HG03196 (cell line): ENCODE measurements around the gene LCA5L.
"Not testable (repeated sequence)": the region's sequence is repeated elsewhere in the genome, so short reads cannot be mapped to it uniquely, and the experiment has no call there.

Source experiments
- ATAC-seq: cut with Tn5 transposase; IDR thresholded peaks from one replicate; pipeline ENCODE4 v1.9.1; 2021; ENCODE audit not compliant: unreplicated experiment

The LCA5L gene

DNA sequence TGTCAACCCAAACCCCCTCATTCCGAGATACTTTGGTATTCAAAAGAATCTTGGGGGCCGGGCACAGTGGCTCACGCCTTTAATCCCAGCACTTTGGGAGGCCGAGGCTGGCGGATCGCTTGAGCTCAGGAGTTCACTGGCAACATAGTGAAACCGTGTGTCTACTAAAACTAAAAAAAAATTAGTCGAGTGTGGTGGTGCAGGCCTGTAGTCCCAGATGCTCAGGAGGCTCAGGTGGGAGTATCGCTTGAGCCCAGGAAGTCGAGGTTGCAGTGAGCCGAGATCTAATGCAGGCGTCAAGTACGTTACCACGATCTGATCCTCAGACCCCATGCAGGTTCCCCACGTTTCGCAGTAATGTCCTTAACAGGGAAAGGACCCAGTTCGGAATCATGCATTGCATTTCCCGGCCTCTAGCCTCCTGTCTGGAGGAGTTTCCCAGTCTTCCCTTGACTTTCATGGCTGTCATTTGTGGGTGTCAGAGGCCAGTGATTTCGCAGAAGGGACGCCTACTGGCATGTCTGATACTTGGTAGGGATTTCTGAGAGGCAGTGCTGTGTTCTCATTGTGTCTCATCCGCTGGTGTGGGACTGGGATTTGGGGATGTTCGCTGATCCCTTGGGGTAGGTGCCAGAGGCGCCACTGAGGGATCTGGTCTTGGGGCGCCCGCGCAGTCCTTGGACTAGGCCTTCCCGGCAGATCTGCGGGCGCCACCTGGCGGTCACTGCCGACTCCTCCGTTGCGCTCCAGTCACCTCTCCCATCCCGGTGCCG is 57.4 kb downstream of the LCA5L start:
- ATAC-seq = peak; percentile 71

DNA sequence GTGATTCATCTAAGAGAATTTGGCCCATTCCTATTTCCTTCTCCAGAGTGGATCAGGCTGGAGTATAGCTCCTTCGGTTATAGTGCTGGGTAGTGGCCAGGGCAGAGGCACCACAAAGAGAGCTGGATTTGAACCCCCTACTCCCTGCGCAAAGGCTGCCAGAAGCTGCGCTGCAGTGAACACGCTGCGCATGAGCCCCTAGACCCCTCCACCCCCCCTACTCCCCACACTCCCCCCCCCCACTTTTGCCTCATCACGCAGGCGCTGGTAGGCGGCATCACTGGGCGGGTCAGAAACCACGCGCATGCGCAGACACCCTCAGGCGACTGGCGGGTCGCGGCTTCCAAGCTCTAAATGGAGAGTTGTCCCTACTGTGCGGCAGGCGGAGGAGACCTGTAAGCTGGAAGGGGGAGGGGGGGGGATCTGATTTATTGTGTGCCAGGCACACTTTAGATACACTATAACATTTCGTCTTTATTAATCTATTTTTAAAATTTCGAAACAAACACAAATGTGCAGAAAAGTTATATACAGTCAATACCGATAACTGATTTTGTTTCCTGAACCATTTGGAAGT is 58.0 kb downstream of the LCA5L start:
- no peak for ATAC-seq

DNA sequence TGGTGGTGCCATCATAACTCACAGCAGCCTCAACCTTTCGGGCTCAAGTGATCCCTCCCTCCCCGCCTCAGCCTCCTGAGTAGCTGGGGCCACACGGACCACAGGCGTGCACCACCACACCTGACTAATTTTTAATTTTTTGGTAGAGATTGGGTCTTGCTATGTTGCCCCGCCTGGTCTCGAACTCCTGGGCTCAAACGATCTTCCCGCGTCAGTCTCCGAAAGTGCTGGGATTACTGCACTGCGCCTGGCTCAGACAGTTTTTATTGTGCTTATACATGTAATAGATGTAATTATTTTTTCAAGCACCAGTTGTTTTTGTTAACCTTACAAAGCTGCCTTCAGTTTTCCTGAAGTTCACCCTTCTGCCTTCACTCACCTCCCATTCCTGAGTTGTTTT is 58.7 kb downstream of the LCA5L start:
- ATAC-seq = no peak

DNA sequence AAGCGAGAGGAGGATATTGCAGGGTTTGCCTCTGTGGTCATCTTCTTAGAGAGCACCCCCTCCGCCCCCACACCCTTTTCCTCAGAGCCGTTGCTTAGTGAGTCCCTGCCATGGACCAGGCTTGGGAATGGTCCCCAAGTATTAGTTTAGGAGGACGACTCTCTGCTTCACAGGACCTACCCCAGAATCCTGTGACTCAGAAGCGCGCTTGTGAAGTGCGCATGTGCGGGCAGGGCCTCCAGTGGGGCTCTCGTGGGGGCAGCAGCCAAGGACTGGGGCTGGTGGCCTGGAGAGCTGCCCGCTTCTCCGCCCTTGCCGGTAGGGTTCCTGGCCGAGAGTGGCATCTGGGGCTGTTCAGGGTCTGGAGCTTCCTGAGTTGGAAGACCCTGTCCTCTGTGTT is 59.4 kb downstream of the LCA5L start:
- no peak for ATAC-seq

DNA sequence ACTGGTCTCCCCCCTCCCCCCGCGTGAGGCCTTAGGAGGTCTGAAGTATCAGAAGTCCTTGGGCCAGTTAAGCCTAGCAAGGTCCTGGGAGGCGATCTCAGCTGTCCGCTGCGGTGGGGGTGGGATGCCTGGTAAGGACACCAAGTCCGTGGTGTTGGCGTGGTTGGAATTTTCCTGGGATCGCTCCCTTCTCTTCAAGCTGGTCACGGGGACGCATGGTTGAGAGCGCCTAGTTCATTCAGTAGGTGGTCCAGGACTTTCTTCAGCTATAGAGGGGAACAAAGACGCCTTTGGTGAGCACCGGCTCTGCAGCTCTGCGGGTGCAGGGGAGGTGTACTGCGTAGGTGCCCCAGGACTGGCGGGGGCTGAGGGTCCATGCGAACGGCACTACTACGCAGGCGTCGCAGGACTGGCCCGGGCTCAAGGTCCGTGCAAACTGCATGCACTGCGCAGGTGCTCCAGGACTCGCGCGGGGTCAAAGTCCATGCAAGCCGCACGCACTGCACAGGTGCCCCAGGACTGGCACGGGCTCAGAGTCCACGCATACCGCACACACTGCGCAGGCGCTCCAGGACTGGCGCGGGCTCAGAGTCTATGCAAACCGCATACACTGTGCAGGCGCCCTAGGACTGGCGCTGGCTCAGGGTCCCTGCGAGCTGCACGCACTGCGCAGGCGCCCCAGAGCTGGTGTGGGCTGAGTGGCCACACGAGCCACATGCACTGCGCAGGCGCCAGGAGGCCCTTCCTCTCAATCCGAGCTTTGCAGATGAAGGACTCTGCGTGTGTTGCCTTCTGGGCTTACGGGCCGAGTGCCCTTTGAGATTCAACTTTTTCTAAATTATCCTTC is 60.1 kb downstream of the LCA5L start:
- ATAC-seq = no peak

DNA sequence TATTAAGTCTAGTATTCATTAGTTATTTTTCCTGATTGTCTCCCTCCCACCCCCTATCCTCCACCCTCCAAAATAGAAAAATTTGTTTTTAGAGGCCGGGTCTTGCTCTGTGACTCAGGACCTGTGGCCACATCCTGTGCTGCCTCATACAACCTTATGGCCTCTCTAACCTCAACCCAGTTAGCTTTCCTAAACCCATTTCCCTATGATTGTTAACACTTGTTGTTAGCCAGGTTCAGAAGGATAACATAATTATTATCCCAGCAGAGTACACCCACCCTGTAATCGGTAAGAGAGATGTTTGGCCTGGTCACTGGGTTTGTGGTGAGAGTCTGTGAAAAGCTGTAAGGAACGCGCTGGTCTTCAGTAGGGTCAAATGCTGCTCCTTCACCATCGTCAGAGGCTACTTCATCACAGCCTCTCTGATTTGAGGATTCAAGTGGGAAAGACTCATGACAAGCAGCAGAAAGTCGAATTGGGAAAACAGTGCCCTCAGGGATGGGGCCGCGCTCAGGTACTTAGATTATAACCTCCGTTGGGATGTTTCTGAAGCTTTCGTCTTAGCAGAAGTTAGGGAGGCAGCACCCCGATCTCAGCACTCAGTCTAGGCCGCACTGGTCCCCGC is 60.8 kb downstream of the LCA5L start:
- ATAC-seq = no peak

DNA sequence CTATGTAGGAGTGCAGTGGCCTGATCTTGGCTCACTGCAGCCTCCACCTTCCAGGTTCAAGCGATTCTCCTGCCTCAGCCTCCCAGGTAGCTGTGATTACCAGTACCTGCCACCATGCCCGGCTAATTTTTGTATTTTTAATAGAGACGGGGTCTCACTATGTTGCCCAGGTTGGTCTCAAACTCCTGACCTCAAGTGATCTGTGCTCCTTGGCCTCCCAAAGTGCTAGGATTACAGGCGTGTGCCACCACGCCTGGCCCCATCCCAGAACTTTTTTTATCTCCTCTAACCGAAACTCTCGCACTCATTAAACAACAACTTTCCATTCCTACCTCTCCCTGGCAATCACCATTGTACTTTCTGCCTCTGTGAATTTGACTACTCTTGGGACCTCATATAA is 63.5 kb downstream of the LCA5L start:
- not testable (repeated sequence) for ATAC-seq

DNA sequence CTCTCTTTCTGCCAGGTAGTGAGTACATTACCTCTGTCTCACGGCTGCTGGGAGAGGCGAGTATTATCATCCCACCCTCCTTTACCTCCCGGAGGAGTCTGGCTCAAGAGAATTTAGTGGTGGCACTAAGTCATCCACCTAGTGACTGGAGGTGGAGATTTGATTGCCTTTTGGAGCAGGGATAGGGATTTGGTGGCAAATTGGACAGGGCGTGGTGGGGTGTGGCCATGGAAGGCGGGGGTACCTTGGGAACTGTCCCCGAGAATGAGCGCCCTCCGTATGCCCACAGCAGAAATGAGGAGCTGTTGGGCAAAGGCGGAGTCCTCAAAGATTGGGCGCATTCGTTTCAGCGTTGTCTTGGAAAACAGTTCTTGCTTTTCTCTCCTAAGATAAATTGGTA is 64.6 kb downstream of the LCA5L start:
- ATAC-seq = no peak

DNA sequence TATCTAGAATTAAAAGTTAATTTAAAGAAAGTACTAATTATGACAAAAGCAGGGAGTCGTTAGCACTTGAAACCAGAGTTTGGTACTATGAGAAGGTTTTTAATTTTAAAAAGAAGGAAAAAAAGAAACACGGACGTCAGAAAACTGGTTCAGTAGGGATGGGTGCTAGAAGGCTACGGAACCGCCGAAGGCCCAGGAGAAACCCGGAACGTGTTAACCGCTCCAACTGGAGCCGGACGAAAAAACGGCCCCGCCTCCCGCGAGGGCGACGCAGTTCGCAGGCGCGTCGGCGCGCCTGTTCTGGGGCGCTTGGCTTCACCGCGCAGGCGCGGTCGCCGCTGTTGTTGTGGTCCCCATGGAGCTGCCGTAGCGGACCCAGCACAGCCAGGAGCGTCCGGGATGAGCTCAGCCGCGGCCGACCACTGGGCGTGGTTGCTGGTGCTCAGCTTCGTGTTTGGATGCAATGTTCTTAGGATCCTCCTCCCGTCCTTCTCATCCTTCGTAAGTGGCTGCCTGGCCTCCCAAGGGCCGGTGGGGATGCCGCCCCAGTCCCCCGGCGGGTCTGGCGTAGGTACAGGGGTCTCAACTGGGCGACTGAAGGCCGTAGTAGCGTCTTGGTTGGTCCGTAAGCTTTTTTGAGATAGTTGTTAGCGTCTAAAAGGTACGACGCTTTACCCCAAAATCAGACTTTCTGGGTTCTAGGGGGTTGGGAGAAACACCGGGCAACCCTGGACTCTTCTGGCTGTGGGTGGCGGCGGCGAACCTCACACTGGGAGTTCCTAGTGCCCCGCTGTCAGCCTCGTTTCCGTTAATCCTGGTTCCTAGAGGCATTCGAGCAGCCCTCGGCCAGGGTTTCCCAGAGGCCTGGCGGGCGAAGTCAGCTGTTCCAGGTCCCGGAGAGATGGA is 65.3 kb downstream of the LCA5L start:
- ATAC-seq = peak; percentile 95

DNA sequence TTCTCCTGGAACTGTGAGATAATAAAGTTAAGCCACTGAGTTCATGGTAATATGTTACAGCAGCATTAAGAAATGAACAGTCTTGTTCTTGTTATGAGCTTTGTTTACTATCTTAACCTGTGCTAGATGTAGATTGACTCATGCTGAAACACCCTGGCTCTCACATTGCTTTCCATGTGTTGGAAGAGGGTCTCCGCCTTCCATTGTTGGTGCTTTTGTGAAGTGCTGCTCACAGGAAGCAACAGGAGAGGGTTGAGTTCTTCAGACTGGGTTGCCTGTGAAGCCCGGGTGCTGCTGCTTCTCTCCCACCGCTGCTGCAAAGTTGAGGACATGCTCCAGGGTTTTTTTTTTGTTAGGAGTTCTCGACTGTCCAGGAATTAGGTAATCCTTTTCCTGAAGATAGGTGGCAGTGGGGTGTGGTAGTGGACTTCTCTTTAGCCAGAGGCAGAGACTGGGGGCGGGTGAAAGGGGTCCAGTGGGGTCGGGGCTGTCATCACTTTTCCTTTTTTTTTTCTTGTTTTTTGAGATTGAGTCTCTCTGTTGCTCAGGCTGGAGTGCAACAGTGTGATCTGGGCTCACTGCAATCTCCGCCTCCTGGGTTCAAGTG is 68.0 kb downstream of the LCA5L start:
- ATAC-seq = no peak

DNA sequence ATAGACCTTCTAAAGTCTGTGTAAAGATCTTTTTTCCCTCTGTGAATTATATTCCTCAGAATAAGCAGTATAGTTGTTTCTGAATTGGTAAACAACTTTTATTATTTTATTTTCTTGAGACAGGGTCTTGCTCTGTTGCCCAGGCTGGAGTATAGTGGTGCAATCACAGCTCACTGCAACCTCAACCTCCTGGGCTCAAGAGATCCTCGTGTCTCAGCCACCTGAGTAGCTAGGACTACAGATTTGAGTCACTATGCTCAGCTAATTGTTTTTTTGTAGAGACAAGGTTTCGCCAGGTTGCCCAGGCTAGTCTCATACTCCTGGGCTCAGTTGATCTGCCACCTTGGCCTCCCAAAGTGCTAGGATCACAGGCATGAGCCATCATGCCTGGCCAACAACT is 70.1 kb downstream of the LCA5L start:
- ATAC-seq = no peak

DNA sequence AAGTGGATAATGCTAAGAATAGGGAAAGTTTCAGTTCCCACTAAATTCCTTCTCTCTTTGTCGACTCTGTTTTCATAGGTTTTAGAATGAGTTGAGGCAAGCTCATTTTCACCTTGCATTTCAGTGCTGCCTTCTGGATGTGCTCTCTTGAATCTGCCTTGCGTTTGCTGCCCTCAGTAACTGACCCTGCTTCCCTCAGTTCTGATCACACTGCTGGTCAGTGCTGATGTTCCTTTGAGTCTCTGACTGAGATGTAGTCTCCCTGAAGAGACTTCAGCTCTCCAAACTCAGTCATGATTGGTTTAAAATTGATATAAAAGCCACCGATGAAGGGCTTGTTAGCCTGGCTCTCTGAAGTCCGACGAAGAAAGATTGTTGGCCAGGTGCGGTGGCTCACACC is 71.5 kb downstream of the LCA5L start:
- ATAC-seq = no peak

DNA sequence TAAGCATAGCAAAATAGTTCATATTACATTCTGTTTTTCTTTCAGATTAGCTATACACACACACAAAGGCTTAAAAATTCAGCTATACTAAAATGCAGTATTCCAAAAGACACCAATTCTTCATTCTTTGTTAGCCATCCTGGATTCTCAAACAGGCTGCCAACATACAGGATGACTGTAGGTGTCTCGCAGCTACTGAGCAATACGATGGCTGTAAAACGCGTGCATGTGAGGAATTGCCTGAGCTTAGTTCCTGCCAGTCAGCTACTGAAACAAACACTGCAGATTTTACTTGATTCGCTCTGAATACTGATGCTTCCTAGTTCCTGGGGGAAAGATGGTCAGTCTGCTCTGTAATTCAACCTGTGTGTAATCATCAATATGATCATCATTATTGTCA is 71.9 kb downstream of the LCA5L start:
- ATAC-seq = no peak

DNA sequence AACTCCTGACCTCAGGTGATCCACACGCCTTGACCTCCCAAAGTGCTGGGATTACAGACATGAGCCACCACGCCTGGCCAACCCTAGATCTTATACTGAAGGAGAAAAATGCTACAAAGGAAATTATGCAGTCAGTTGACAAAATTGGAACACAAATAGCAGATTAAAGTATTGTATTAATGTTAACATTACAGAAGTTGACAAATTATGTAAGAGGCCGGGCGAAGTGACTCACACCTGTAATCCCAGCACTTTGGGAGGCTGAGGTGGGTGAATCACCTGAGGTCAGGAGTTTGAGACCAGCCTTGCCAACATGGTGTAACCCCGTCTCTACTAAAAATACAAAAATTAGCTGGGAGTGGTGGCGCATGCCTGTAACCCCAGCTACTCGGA is 75.7 kb downstream of the LCA5L start:
- not testable (repeated sequence) for ATAC-seq

DNA sequence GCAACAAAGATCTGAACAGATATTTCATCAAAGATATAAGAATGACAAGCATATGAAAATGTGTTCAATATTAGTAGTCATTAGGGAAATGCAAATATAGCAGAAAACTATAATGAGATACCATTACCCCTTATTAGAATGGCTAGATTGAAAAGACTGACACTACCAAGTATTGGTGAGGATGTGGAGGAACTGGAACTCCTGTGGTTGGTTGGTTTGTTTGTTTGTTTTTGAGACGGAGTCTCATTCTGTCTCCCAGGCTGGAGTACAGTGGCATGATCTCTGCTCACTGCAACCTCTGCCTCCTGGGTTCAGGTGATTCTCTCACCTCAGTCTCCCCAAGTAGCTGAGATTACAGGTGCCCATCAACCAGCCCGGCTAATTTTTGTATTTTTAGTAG is 77.8 kb downstream of the LCA5L start:
- ATAC-seq = no peak

DNA sequence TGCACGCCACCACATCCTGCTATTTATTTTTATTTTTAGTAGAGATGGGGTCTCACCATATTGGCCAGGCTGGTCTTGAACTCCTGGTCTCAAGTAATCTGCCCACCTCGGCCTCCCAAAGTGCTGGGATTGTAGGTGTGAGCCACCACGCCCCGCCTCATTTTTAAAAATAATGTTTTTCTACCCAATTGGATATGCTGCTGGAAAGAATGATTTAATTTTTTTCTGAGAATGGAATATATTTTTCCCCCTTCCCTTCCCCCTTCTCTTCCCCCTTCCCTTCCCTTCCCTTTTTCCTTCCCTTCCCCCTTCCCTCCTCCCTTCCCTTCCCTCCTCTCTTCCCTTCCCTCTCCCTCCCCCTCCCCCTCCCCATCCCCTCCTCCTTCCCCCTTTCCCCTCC is 79.0 kb downstream of the LCA5L start:
- no peak for ATAC-seq

DNA sequence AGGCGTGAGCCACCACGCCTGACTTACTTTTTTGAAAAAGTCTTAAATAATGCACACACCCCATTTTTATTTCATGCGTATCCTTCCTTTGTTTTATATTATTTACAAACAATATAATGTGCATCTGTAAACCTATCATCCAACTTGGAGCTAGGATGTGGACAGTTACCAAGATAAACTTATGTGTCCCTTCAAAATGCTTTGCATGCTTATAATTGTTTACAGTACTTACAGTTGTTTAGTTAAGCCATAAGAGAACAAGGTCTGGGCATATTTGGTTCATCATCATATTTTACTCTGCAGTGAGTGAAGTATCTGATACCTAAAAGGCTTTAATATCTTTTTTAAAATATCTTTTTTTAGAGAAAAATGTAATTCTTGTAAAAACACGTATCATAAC is 80.6 kb downstream of the LCA5L start:
- no peak for ATAC-seq

DNA sequence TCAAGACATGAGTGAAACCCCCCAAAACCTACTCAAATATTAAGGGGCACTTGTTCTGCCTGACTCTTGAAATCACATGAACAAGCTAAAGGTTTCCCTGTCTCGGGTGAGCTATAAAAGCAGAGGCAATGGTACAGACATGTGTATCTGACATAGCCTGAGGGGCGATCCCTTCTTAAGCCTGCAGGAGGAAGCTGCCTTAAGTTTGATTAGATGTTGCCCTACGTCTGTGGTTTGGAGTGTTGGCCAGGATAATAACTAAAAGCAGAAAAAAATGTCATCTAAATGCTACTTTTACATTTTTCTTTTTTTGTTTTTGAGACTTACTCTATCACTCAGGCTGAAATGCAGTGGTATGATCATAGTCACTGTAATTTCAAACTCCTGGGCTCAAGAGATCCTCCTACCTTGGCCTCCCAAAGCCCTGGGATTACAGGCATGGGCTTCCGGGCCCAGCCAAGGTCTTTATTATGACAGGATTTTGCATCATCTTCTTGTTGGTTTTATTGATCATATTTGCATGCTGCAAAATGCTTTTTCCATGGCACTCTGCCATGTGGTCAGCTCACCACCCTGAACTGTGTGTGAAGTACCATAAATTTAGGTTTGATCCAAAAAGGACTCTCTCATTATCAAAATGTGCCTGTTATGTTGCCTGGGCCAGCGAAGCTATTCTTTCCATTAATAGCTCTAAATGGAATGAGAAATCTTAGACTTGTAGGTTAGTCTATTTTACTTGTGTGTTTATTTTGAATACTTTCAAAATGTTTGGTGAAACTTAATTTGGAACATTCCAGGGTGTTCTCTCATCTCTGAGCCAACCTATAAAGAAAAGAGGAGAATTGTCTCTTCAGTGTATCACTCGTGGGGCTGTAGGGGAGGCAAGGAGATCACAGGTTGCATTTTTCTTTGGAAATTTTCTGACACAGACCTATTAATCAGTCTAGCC is 81.7 kb downstream of the LCA5L start:
- ATAC-seq = no peak

DNA sequence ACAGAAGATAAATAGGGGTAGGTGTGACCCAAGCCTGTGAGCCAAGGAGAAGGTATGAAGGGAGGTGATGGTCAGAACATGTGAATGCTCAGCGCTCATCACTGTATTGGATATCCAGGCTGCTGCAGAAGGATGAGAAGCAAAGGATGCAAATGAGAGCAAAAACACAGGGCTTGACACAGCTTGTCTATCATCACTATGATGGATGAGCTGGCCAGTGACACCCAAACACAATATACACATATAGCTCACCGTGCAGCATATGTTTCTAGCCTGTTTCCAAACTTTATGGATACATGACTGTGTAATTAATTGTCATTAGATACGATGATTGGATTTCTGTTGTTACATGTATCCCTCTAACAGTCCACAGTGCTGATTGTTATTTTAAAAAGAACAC is 82.8 kb downstream of the LCA5L start:
- ATAC-seq = no peak
